Effector memory CD4-positive, alpha-beta T cell (primary cell): ENCODE results near the gene AKAP13.

ENCODE experiments used
- DNase-seq, 3 donors: peaks; one replicate each; pipeline ENCODE4 v3.0.0-alpha.2; 2020
- H3K27ac ChIP-seq: 2 replicates; pipeline ENCODE4 v1.7.0; 2013; ENCODE audit warnings: mild to moderate bottlenecking, low read length, moderate library complexity; ENCODE audit not compliant: insufficient read depth, poor library complexity, severe bottlenecking
- H3K27me3 ChIP-seq: replicated peaks from 2 replicates; pipeline ENCODE4 v1.7.0; 2013; ENCODE audit warnings: mild to moderate bottlenecking, low read length; ENCODE audit not compliant: insufficient read depth, control insufficient read depth, poor library complexity, severe bottlenecking
- H3K36me3 ChIP-seq: 2 replicates; pipeline ENCODE4 v1.7.0; 2013; ENCODE audit warnings: mild to moderate bottlenecking, low read length, moderate library complexity; ENCODE audit not compliant: control insufficient read depth, insufficient read depth
- H3K4me1 ChIP-seq: 2 replicates; pipeline ENCODE4 v1.7.0; 2013; ENCODE audit warnings: low read length, mild to moderate bottlenecking; ENCODE audit not compliant: control insufficient read depth, insufficient read depth, poor library complexity, severe bottlenecking
- H3K4me3 ChIP-seq: 2 replicates; pipeline ENCODE4 v1.7.0; 2013; ENCODE audit warnings: low read length, low read depth, mild to moderate bottlenecking; ENCODE audit not compliant: insufficient read depth, poor library complexity, severe bottlenecking
- H3K9me3 ChIP-seq: 2 replicates; pipeline ENCODE4 v1.7.0; 2013; ENCODE audit warnings: mild to moderate bottlenecking, low read length, moderate library complexity; ENCODE audit not compliant: control insufficient read depth

AKAP13 gene

GRCh38 chr15:85554852-85555521 is 174.6 kb downstream of the AKAP13 start:
- H3K27ac ChIP-seq: no peak overlapping the region
- no peaks in the 10 kb centered on the region for H3K4me1 ChIP-seq
- H3K4me3 ChIP-seq: no peak overlapping the region
- H3K27me3 ChIP-seq: no peaks in the 10 kb centered on the region
- DNase-seq: no peak
- H3K9me3 ChIP-seq: no peaks in the 10 kb centered on the region
- H3K36me3 ChIP-seq: no peaks in the 10 kb centered on the region

- Histone ChIP-seq H3K4me3 (no peak overlapping the region), H3K27me3 (no peaks in the 10 kb centered on the region), H3K4me1 (no peaks in the 10 kb centered on the region), H3K9me3 (no peaks in the 10 kb centered on the region), H3K36me3 (no peaks in the 10 kb centered on the region), H3K27ac (no peak overlapping the region)
- no peak for DNase-seq
Measured at GRCh38 chr15:85555875-85556617, 175.6 kb downstream of the AKAP13 start.

- Histone ChIP-seq H3K36me3 (no peaks in the 10 kb centered on the region), H3K27ac (no peak overlapping the region), H3K4me3 (no peak overlapping the region), H3K9me3 (no peaks in the 10 kb centered on the region), H3K27me3 (no peaks in the 10 kb centered on the region), H3K4me1 (no peaks in the 10 kb centered on the region)
- no peak for DNase-seq
Measured at GRCh38 chr15:85556618-85556895, 176.2 kb downstream of the AKAP13 start.

GRCh38 chr15:85557385-85557784 is 177.0 kb downstream of the AKAP13 start:
- H3K36me3 ChIP-seq: no peaks in the 10 kb centered on the region
- no peaks in the 10 kb centered on the region for H3K27me3 ChIP-seq
- no peak for DNase-seq
- no peaks in the 10 kb centered on the region for H3K4me1 ChIP-seq
- H3K4me3 ChIP-seq: no peak overlapping the region
- no peaks in the 10 kb centered on the region for H3K9me3 ChIP-seq
- no peak overlapping the region for H3K27ac ChIP-seq

GRCh38 chr15:85558848-85559247 is 178.4 kb downstream of the AKAP13 start:
- no peak for DNase-seq
- Histone ChIP-seq H3K4me1 (no peaks in the 10 kb centered on the region), H3K36me3 (no peaks in the 10 kb centered on the region)

GRCh38 chr15:85559530-85559929 is 179.1 kb downstream of the AKAP13 start:
- Histone ChIP-seq H3K27ac (no peak overlapping the region), H3K36me3 (peaks cover under 1% of the 10 kb centered on the region), H3K27me3 (no peaks in the 10 kb centered on the region), H3K4me1 (no peaks in the 10 kb centered on the region), H3K9me3 (no peaks in the 10 kb centered on the region), H3K4me3 (no peak overlapping the region)
- no peak for DNase-seq

More at GRCh38 chr15:85558848-85559247, 178.4 kb downstream of the AKAP13 start:
- H3K27ac ChIP-seq: no peak overlapping the region
- H3K27me3 ChIP-seq: no peaks in the 10 kb centered on the region
- no peak overlapping the region for H3K4me3 ChIP-seq
- H3K9me3 ChIP-seq: no peaks in the 10 kb centered on the region

GRCh38 chr15:85562824-85563223 is 182.4 kb downstream of the AKAP13 start:
- H3K4me1 ChIP-seq: no peaks in the 10 kb centered on the region

GRCh38 chr15:85563328-85563727 is 182.9 kb downstream of the AKAP13 start:
- H3K36me3 ChIP-seq: peaks cover 5% of the 10 kb centered on the region
- no peaks in the 10 kb centered on the region for H3K27me3 ChIP-seq
- no peak for DNase-seq
- no peak overlapping the region for H3K4me3 ChIP-seq
- no peaks in the 10 kb centered on the region for H3K9me3 ChIP-seq
- H3K4me1 ChIP-seq: no peaks in the 10 kb centered on the region
- no peak overlapping the region for H3K27ac ChIP-seq

More at GRCh38 chr15:85562824-85563223, 182.4 kb downstream of the AKAP13 start:
- H3K9me3 ChIP-seq: no peaks in the 10 kb centered on the region
- H3K27ac ChIP-seq: no peak overlapping the region
- DNase-seq: no peak
- H3K27me3 ChIP-seq: no peaks in the 10 kb centered on the region
- peaks cover 5% of the 10 kb centered on the region for H3K36me3 ChIP-seq
- no peak overlapping the region for H3K4me3 ChIP-seq

- Histone ChIP-seq H3K27ac (no peak overlapping the region), H3K4me1 (no peaks in the 10 kb centered on the region), H3K36me3 (peaks cover 5% of the 10 kb centered on the region), H3K4me3 (no peak overlapping the region), H3K9me3 (no peaks in the 10 kb centered on the region), H3K27me3 (no peaks in the 10 kb centered on the region)
- no peak for DNase-seq
Measured at GRCh38 chr15:85563731-85564130, 183.3 kb downstream of the AKAP13 start.

- no peak overlapping the region for H3K4me3 ChIP-seq
- H3K27ac ChIP-seq: no peak overlapping the region
- H3K36me3 ChIP-seq: peaks cover 5% of the 10 kb centered on the region
- no peak for DNase-seq
- no peaks in the 10 kb centered on the region for H3K9me3 ChIP-seq
- H3K4me1 ChIP-seq: no peaks in the 10 kb centered on the region
- no peaks in the 10 kb centered on the region for H3K27me3 ChIP-seq
Measured at GRCh38 chr15:85564686-85565085, 184.3 kb downstream of the AKAP13 start.
